ENCODE data around the gene THADA. TPM values are rescaled to one million over a fixed set of nuclear protein-coding genes. Genes with fewer than 3 reads are reported as not detected.

The THADA gene
- total RNA-seq, 1 experiment from 2014 or later, result 20.1 TPM

- Histone ChIP-seq H4K8ac (replicated peaks; ENCODE audit: insufficient read length, low read depth, low read length) (no peak overlapping the region), H2AK5ac (ENCODE audit: insufficient read length, low read length) (no peak overlapping the region), H2BK5ac (ENCODE audit: insufficient read length, low read length) (no peak overlapping the region), H3K79me1 (ENCODE audit: insufficient read depth, low read depth, low read length, poor library complexity, severe bottlenecking) (no peaks in the 10 kb centered on the region), H2BK20ac (ENCODE audit: low read depth, low read length, poor library complexity, severe bottlenecking) (no peak overlapping the region), H3K9ac (ENCODE audit: extremely low read depth, insufficient read length, low read length) (no peak overlapping the region), H2BK12ac (ENCODE audit: insufficient read length, low read depth, low read length) (no peak overlapping the region), H3K79me2 (ENCODE audit: insufficient read depth, low read length) (no peaks in the 10 kb centered on the region), H3K23me2 (ENCODE audit: insufficient read length, low read depth, low read length, poor library complexity, severe bottlenecking) (no peaks in the 10 kb centered on the region), H2AFZ (ENCODE audit: low read length) (no peak overlapping the region), H3K4me2 (ENCODE audit: insufficient read depth, insufficient read length, low read length) (no peak overlapping the region), H3K14ac (ENCODE audit: insufficient read depth, low read length) (no peak overlapping the region), H3K27me3 (ENCODE audit: insufficient read depth, low read length) (no peaks in the 10 kb centered on the region), H2BK120ac (ENCODE audit: low read depth, low read length, poor library complexity, severe bottlenecking) (no peak overlapping the region), H3K56ac (ENCODE audit: insufficient read length, low read depth, low read length) (no peak overlapping the region), H4K20me1 (ENCODE audit: control insufficient read depth, insufficient read depth, insufficient read length) (no peaks in the 10 kb centered on the region), H3K9me3 (ENCODE audit: control insufficient read depth, low read depth, low read length) (no peaks in the 10 kb centered on the region), H4K5ac (ENCODE audit: insufficient read length, low read depth, low read length) (no peak overlapping the region), H3K4me1 (ENCODE audit: insufficient read depth, low read length) (no peaks in the 10 kb centered on the region; the same call in 1 of the 2 replicates), H3T11ph (ENCODE audit: low read length) (no peak overlapping the region), H3K27ac (ENCODE audit: insufficient read length, low read depth, low read length) (no peak overlapping the region), H3K18ac (ENCODE audit: insufficient read length, low read depth, low read length) (no peak overlapping the region), H3K23ac (ENCODE audit: insufficient read length, low read depth, low read length) (no peak overlapping the region), H2BK15ac (ENCODE audit: low read depth, low read length) (no peak overlapping the region), H4K91ac (ENCODE audit: insufficient read length, low read depth, low read length) (no peak overlapping the region), H3K4ac (ENCODE audit: low read depth, low read length) (no peak overlapping the region)
- TF ChIP-seq CTCF (conservative IDR thresholded peaks at IDR 0.05), result no peak
- H3K27me3 Mint-ChIP-seq (ENCODE audit: low read depth), result no peaks in the 10 kb centered on the region
- DNase-seq, result no peak
- H3K4me1 Mint-ChIP-seq, result peaks cover 14 to 24% of the 10 kb centered on the region in 2 experiments
- no CpG with 5 or more reads among the region's 2 CpGs for WGBS (ENCODE audit: extremely low coverage, insufficient read length, low lambda C conversion rate)
- H3K27ac Mint-ChIP-seq, result no peak overlapping the region
- H3K36me3 Mint-ChIP-seq (ENCODE audit: insufficient read depth in 1 of 3, low read depth in 3 of 3), result no peaks in the 10 kb centered on the region; a peak in 1 of 7 replicates
- no peaks in the 10 kb centered on the region for H3K9me3 Mint-ChIP-seq
- H3K4me3 Mint-ChIP-seq, result no peak overlapping the region
Observed at GRCh38 chr2:43202289-43202688, 393.5 kb downstream of the THADA start.

All from H9 (cell line).